HepG2 (cell line): Measurements from ENCODE around the gene PFDN1. TPM values are rescaled to one million over a fixed set of nuclear protein-coding genes. Genes with fewer than 3 reads are reported as not detected.

ENCODE experiments used
- ATAC-seq: fragments of 200-7000 bp; cut with Tn5 transposase; 3 replicates; pipeline ENCODE4 v1.9.1; 2020; ENCODE audit warnings: mild to moderate bottlenecking, moderate library complexity
- BruUV-seq: library from RNA; stranded (reverse); fragments of 400-500 nt; replicated peaks from 2 replicates; lab custom pipeline; 2021; lab: Mats Ljungman, UMichigan
- CTCF ChIA-PET: fragments of 300-600 bp; formaldehyde crosslinking; extraction: SDS; loops from one replicate; lab custom pipeline; 2021; ENCODE audit warnings: low total read pairs, inconsistent platforms, low intra/inter-chr PET ratio; lab: Yijun Ruan, JAX
- POLR2A ChIA-PET: fragments of 350-600 bp; sonication (Branson Sonifier 250); formaldehyde crosslinking; loops from one replicate; lab custom pipeline; 2020; ENCODE audit warnings: antibody characterized with exemption, inconsistent platforms; lab: Yijun Ruan, JAX
- DNase-seq: peaks from one replicate; pipeline ENCODE4 v3.0.0-alpha.2; 2015; ENCODE audit warnings: low spot score
- FAIRE-seq: peaks from 3 replicates; lab custom pipeline; 2011; peaks lifted over from hg19 to GRCh38; lab: Jason Lieb, UNC
- H2AFZ ChIP-seq: one replicate; pipeline ENCODE4 v1.6.1; 2011; ENCODE audit warnings: low read length, inconsistent platforms
- H3K27ac ChIP-seq: fragments of 300-600 bp; 3 replicates; pipeline ENCODE4 v1.8.0; 2011; ENCODE audit warnings: mixed run types, mild to moderate bottlenecking, mixed read lengths, low read length, inconsistent platforms; ENCODE audit not compliant: insufficient read depth; ENCODE audit errors: extremely low read length
- H3K27me3 ChIP-seq, 2 experiments: fragments of 200-600 bp in 1 of 2; 2 replicates in 1 of 2; 3 replicates in 1 of 2; pipeline versions ENCODE4 v1.6.0 to v1.8.0; 2011; ENCODE audit warnings: low read length in 2 of 2, mild to moderate bottlenecking in 2 of 2, moderate library complexity in 2 of 2, inconsistent platforms in 1 of 2; ENCODE audit not compliant: insufficient read depth in 2 of 2, control insufficient read depth in 1 of 2
- H3K36me3 ChIP-seq, 2 experiments: fragments of 200-600 bp in 1 of 2; replicated peaks in 1 of 2; 2 replicates in 1 of 2; 3 replicates in 1 of 2; pipeline versions ENCODE4 v1.5.1 to v1.8.0; 2011; ENCODE audit warnings: low read length in 2 of 2, inconsistent platforms in 1 of 2; ENCODE audit not compliant: insufficient read depth in 2 of 2, control insufficient read depth in 1 of 2
- H3K4me1 ChIP-seq: 2 replicates; pipeline ENCODE4 v1.5.1; 2012; ENCODE audit warnings: low read length, inconsistent platforms; ENCODE audit not compliant: insufficient read depth
- H3K4me2 ChIP-seq: 2 replicates; pipeline ENCODE4 v1.6.0; 2011; ENCODE audit warnings: low read depth, low read length, inconsistent platforms
- H3K4me3 ChIP-seq, 3 experiments: fragments of 200-600 bp in 1 of 3; sonication (generic), shearing (Covaris generic) in 1 of 3; replicated peaks in 1 of 3; 2 replicates each; pipeline ENCODE4 v1.5.1; 2011 to 2016; ENCODE audit warnings: low read length in 3 of 3, inconsistent platforms in 2 of 3, low read depth in 2 of 3, mild to moderate bottlenecking in 2 of 3, control low read depth in 1 of 3, mixed read lengths in 1 of 3; ENCODE audit not compliant: insufficient read depth in 1 of 3
- H3K79me2 ChIP-seq: one replicate; pipeline ENCODE4 v1.6.1; 2011; ENCODE audit warnings: low read length, inconsistent platforms; ENCODE audit not compliant: insufficient read depth
- H3K9ac ChIP-seq: 2 replicates; pipeline ENCODE4 v1.6.0; 2011; ENCODE audit warnings: mild to moderate bottlenecking, low read depth, low read length, inconsistent platforms; ENCODE audit not compliant: insufficient read depth
- H3K9me3 ChIP-seq: 2 replicates; pipeline ENCODE4 v1.5.1; 2012; ENCODE audit warnings: mild to moderate bottlenecking, low read length
- H4K20me1 ChIP-seq: 2 replicates; pipeline ENCODE4 v1.6.0; 2011; ENCODE audit warnings: inconsistent platforms, mild to moderate bottlenecking, low read length, moderate library complexity; ENCODE audit not compliant: insufficient read depth
- GTF2F1 ChIP-seq: fragments of 150-350 bp; IDR thresholded peaks from 2 replicates; pipeline ENCODE4 v1.6.1; 2014; ENCODE audit warnings: low read length
- MIER3 ChIP-seq: IDR thresholded peaks from 2 replicates; pipeline ENCODE4 v1.6.1; 2016; ENCODE audit warnings: missing compliant biosample characterization, borderline replicate concordance
- MXD3 ChIP-seq: IDR thresholded peaks from 2 replicates; pipeline ENCODE4 v1.6.1; 2016; ENCODE audit warnings: mild to moderate bottlenecking, missing biosample characterization, missing genetic modification reagents
- PAXIP1 ChIP-seq: sonication (generic); formaldehyde crosslinking; conservative IDR thresholded peaks from 2 replicates; pipeline ENCODE4 v1.4.0; 2020; ENCODE audit warnings: mild to moderate bottlenecking, missing genetic modification reagents, moderate library complexity
- PRDM4 ChIP-seq: sonication (generic); formaldehyde crosslinking; IDR thresholded peaks from 2 replicates; pipeline ENCODE4 v1.9.0; 2021; ENCODE audit warnings: missing genetic modification reagents, borderline replicate concordance
- TBL1XR1 ChIP-seq: fragments of 150-350 bp; IDR thresholded peaks from 2 replicates; pipeline ENCODE4 v1.6.1; 2014; ENCODE audit warnings: borderline replicate concordance, low read length; ENCODE audit not compliant: partially characterized antibody
- ZNF484 ChIP-seq: sonication (generic); formaldehyde crosslinking; IDR thresholded peaks from 2 replicates; pipeline ENCODE4 v1.5.1; 2020; ENCODE audit warnings: mild to moderate bottlenecking, low read depth, missing genetic modification reagents, borderline replicate concordance
- WGBS: methylation state at CpG from one replicate; pipeline ENCODE4 v1.1.6; 2017; ENCODE audit warnings: low lambda C conversion rate; 5-methylcytosine and 5-hydroxymethylcytosine counted together
- in situ Hi-C: cut with HindIII; loops from 2 replicates; pipeline ENCODE4 v1.10.0; 2017; ENCODE audit warnings: low pct_unique_long_range_greater_than_20kb; ENCODE audit not compliant: extremely low pct_ligation_motif_present
- intact Hi-C: fragments of 100-400 bp; cut with micrococcal nuclease; formaldehyde crosslinking; loops from one replicate; pipeline ENCODE4 v1.10.0; 2022; ENCODE audit not compliant: unreplicated experiment
- polyA plus RNA-seq, 8 experiments: library from polyadenylated mRNA; depleted of rRNA in 3 of 8; stranded (reverse) in 7 of 8; unstranded in 1 of 8; fragments of >200 nt; fragmentation: Illumina TruSeq in 4 of 8; extraction: Trizol in 4 of 8; gene quantifications; 2 replicates each; pipeline versions ENCODE4 v1.2.1 to v1.2.3, GENCODE V29; 2011 to 2016; ENCODE audit warnings: low read depth in 4 of 8, missing spikeins in 1 of 8, mixed read lengths in 1 of 8; ENCODE audit not compliant: insufficient read depth in 1 of 8
- total RNA-seq, 5 experiments: library from RNA; depleted of rRNA; stranded (reverse); fragments of >200 nt; fragmentation: Illumina TruSeq; extraction: Trizol; gene quantifications; 2 replicates each; pipeline ENCODE4 v1.2.3, GENCODE V29; 2016; ENCODE audit warnings: low read depth in 1 of 5
- TF ChIP-seq, protein P1 (sequence below): sonication (generic); formaldehyde crosslinking; IDR thresholded peaks from 2 replicates; pipeline ENCODE4 v1.4.0; 2020; ENCODE audit warnings: low read depth, mild to moderate bottlenecking, missing genetic modification reagents
- TF ChIP-seq, protein P2 (sequence below): sonication (generic); formaldehyde crosslinking; IDR thresholded peaks from 2 replicates; pipeline ENCODE4 v1.4.0; 2020; ENCODE audit warnings: missing genetic modification reagents

Gene PFDN1
- total and polyA plus RNA-seq, 2 of the 13 experiments (the other 11 are each of a cell fraction or from before 2014, with no cell fraction given), result 67.2 to 70.8 TPM

- TF ChIP-seq PAXIP1, result 0 out of 2 replicates have a peak, but pooled peaks have one; percentile 20
- TF ChIP-seq, protein P1, sequence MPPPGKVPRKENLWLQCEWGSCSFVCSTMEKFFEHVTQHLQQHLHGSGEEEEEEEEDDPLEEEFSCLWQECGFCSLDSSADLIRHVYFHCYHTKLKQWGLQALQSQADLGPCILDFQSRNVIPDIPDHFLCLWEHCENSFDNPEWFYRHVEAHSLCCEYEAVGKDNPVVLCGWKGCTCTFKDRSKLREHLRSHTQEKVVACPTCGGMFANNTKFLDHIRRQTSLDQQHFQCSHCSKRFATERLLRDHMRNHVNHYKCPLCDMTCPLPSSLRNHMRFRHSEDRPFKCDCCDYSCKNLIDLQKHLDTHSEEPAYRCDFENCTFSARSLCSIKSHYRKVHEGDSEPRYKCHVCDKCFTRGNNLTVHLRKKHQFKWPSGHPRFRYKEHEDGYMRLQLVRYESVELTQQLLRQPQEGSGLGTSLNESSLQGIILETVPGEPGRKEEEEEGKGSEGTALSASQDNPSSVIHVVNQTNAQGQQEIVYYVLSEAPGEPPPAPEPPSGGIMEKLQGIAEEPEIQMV (CRISPR knock-in tag), result no peak
These were observed 36.3 kb downstream of the PFDN1 start (continued) for GRCh38 chr5:140266471-140267200.

GRCh38 chr5:140265845-140266244 lies 37.1 kb downstream of the PFDN1 start:
- Histone ChIP-seq H3K9ac (no peak overlapping the region), H3K79me2 (peaks cover 22% of the 10 kb centered on the region), H3K9me3 (no peaks in the 10 kb centered on the region), H3K4me2 (no peak overlapping the region), H3K4me3 (no peak overlapping the region), H3K36me3 (peaks cover 3 to 6% of the 10 kb centered on the region in 2 experiments; a peak in 3 of 5 replicates), H3K27ac (no peak overlapping the region), H3K4me1 (peaks cover 39% of the 10 kb centered on the region), H3K27me3 (no peaks in the 10 kb centered on the region), H4K20me1 (peaks cover under 1% of the 10 kb centered on the region; the same call in 1 of the 2 replicates), H2AFZ (no peak overlapping the region)
- no TSS peak for BruUV-seq
- CTCF ChIA-PET, result no interaction called here
- FAIRE-seq (no peak), ATAC-seq (no peak), DNase-seq (no peak)
- intact Hi-C loops (no loop called here), in situ Hi-C loops (no loop called here)
- 100% methylated on average over 1 of the region's 1 CpG for WGBS
- POLR2A ChIA-PET, result interaction anchor here (1.2 kb wide), 1 partner anchor 80 kb away, joined by 5 read pairs; the partner anchor contains the start of gene HBEGF
- TF ChIP-seq GTF2F1 (no peak), ZNF484 (CRISPR knock-in tag) (no peak), MIER3 (CRISPR knock-in tag) (no peak), TBL1XR1 (no peak), PRDM4 (CRISPR knock-in tag) (no peak), MXD3 (CRISPR knock-in tag) (no peak)
- TF ChIP-seq, protein P2, sequence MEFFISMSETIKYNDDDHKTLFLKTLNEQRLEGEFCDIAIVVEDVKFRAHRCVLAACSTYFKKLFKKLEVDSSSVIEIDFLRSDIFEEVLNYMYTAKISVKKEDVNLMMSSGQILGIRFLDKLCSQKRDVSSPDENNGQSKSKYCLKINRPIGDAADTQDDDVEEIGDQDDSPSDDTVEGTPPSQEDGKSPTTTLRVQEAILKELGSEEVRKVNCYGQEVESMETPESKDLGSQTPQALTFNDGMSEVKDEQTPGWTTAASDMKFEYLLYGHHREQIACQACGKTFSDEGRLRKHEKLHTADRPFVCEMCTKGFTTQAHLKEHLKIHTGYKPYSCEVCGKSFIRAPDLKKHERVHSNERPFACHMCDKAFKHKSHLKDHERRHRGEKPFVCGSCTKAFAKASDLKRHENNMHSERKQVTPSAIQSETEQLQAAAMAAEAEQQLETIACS, result no peak
